Subcutaneous abdominal adipose tissue (tissue), 5 donors: ENCODE data around the gene GINS3.

Experiments
- H3K27ac ChIP-seq: one replicate; pipeline ENCODE4 v1.7.0; 2013; ENCODE audit warnings: low read depth, mild to moderate bottlenecking, inconsistent platforms, low read length, moderate library complexity
- H3K27me3 ChIP-seq, 5 donors: one replicate each; pipeline ENCODE4 v1.7.0; 2013; ENCODE audit warnings: low read length in 5 of 5, inconsistent platforms in 1 of 5; ENCODE audit not compliant: control insufficient read depth in 5 of 5, insufficient read depth in 4 of 5
- H3K36me3 ChIP-seq, 5 donors: one replicate each; pipeline ENCODE4 v1.7.0; 2013; ENCODE audit warnings: low read length in 5 of 5; ENCODE audit not compliant: control insufficient read depth in 5 of 5, insufficient read depth in 5 of 5
- H3K4me1 ChIP-seq, 5 donors: one replicate each; pipeline ENCODE4 v1.7.0; 2013; ENCODE audit warnings: low read length in 5 of 5, mild to moderate bottlenecking in 3 of 5, moderate library complexity in 1 of 5; ENCODE audit not compliant: control insufficient read depth in 5 of 5, insufficient read depth in 5 of 5
- H3K4me3 ChIP-seq, 5 donors: one replicate each; pipeline ENCODE4 v1.7.0; 2013; ENCODE audit warnings: low read length in 5 of 5, low read depth in 1 of 5
- H3K9ac ChIP-seq, 5 donors: one replicate each; pipeline ENCODE4 v1.7.0; 2013; ENCODE audit warnings: low read length in 5 of 5, mild to moderate bottlenecking in 4 of 5, moderate library complexity in 3 of 5
- H3K9me3 ChIP-seq, 5 donors: one replicate each; pipeline ENCODE4 v1.7.0; 2013; ENCODE audit warnings: low read length in 5 of 5; ENCODE audit not compliant: control insufficient read depth in 5 of 5
- donor health status: healthy.
- donor health status: healthy.
- donor health status: healthy.
- donor health status: healthy.
- donor health status: healthy.

Gene GINS3

GRCh38 chr16:58452640-58453039 is 60.4 kb downstream of the GINS3 start:
- H3K27ac ChIP-seq = no peak overlapping the region

GRCh38 chr16:58454178-58454577 is 61.9 kb downstream of the GINS3 start:
- no peaks in the 10 kb centered on the region for H3K4me1 ChIP-seq
- H3K36me3 ChIP-seq = no peaks in the 10 kb centered on the region
- no peak overlapping the region for H3K4me3 ChIP-seq
- peaks cover 0 to 3% (median 0%) of the 10 kb centered on the region in 5 donors for H3K27me3 ChIP-seq
- H3K9ac ChIP-seq = no peak overlapping the region
- no peaks in the 10 kb centered on the region for H3K9me3 ChIP-seq
- H3K27ac ChIP-seq = no peak overlapping the region

More at GRCh38 chr16:58452640-58453039, 60.4 kb downstream of the GINS3 start:
- H3K36me3 ChIP-seq = no peaks in the 10 kb centered on the region
- H3K4me1 ChIP-seq = no peaks in the 10 kb centered on the region
- H3K4me3 ChIP-seq = no peak overlapping the region
- no peak overlapping the region for H3K9ac ChIP-seq
- peaks cover 0 to 3% (median 0%) of the 10 kb centered on the region in 5 donors for H3K27me3 ChIP-seq
- no peaks in the 10 kb centered on the region for H3K9me3 ChIP-seq

GRCh38 chr16:58454856-58455255 is 62.6 kb downstream of the GINS3 start:
- Histone ChIP-seq H3K4me3 (no peak overlapping the region), H3K27me3 (peaks cover 0 to 3% (median 0%) of the 10 kb centered on the region in 5 donors), H3K9ac (no peak overlapping the region), H3K4me1 (no peaks in the 10 kb centered on the region), H3K36me3 (no peaks in the 10 kb centered on the region), H3K27ac (no peak overlapping the region), H3K9me3 (no peaks in the 10 kb centered on the region)
